ENCODE data around the gene CAPN1. TPM values are rescaled to one million over a fixed set of nuclear protein-coding genes. Genes with fewer than 3 reads are reported as not detected.

CAPN1 gene
- total and polyA plus RNA-seq, 2 experiments from 2014 or later = 133 to 202 TPM

GRCh38 chr11:65213322-65214211, 31.8 kb downstream of the CAPN1 start:
- no peak for DNase-seq (ENCODE audit: low spot score)
- no peaks in the 10 kb centered on the region for H3K9me2 ChIP-seq (replicated peaks; ENCODE audit: insufficient read depth)
- H3K4me2 ChIP-seq = no peak overlapping the region

GRCh38 chr11:65214212-65214845, 32.6 kb downstream of the CAPN1 start:
- H3K4me2 ChIP-seq = no peak overlapping the region
- WGBS (ENCODE audit: low lambda C conversion rate, missing lambda C conversion rate) = 81% methylated on average over 16 of the region's 16 CpGs

More at GRCh38 chr11:65213322-65214211, 31.8 kb downstream of the CAPN1 start:
- TF ChIP-seq CTCF (IDR thresholded peaks at IDR 0.05; ENCODE audit: poor library complexity) (no peak), EZH2phosphoT487 (IDR thresholded peaks at IDR 0.05; ENCODE audit: low read depth, severe bottlenecking, unreplicated experiment) (no peak), EZH2 (IDR thresholded peaks at IDR 0.05; ENCODE audit: borderline replicate concordance) (no peak)
- Histone ChIP-seq H3K79me2 (no peaks in the 10 kb centered on the region), H2AFZ (no peak overlapping the region), H4K20me1 (ENCODE audit: insufficient read depth, poor library complexity, severe bottlenecking) (no peaks in the 10 kb centered on the region), H3K27ac (no peak overlapping the region), H3K4me3 (no peak overlapping the region), H3K4me1 (ENCODE audit: insufficient read depth) (peaks cover 7% of the 10 kb centered on the region), H3K9me3 (ENCODE audit: low read depth) (no peaks in the 10 kb centered on the region), H3K36me3 (replicated peaks; ENCODE audit: insufficient read depth, low read depth) (no peaks in the 10 kb centered on the region), H3K27me3 (no peaks in the 10 kb centered on the region)
- 69% methylated on average over 23 of the region's 26 CpGs for WGBS (ENCODE audit: low lambda C conversion rate, missing lambda C conversion rate)

GRCh38 chr11:65215441-65216076, 33.8 kb downstream of the CAPN1 start:
- Histone ChIP-seq H3K4me1 (ENCODE audit: insufficient read depth) (peaks cover 7% of the 10 kb centered on the region), H3K9me3 (ENCODE audit: low read depth) (no peaks in the 10 kb centered on the region), H3K4me3 (no peak overlapping the region), H2AFZ (no peak overlapping the region), H3K36me3 (replicated peaks; ENCODE audit: insufficient read depth, low read depth) (no peaks in the 10 kb centered on the region), H3K79me2 (no peaks in the 10 kb centered on the region), H3K4me2 (no peak overlapping the region), H3K27me3 (no peaks in the 10 kb centered on the region), H3K9me2 (replicated peaks; ENCODE audit: insufficient read depth) (no peaks in the 10 kb centered on the region), H4K20me1 (ENCODE audit: insufficient read depth, poor library complexity, severe bottlenecking) (no peaks in the 10 kb centered on the region), H3K27ac (no peak overlapping the region)
- no peak for DNase-seq (ENCODE audit: low spot score)
- WGBS (ENCODE audit: low lambda C conversion rate, missing lambda C conversion rate) = 88% methylated on average over 21 of the region's 24 CpGs
- TF ChIP-seq EZH2phosphoT487 (IDR thresholded peaks at IDR 0.05; ENCODE audit: low read depth, severe bottlenecking, unreplicated experiment) = no peak
- TF ChIP-seq CTCF (IDR thresholded peaks at IDR 0.05; ENCODE audit: poor library complexity) = no peak
- TF ChIP-seq EZH2 (IDR thresholded peaks at IDR 0.05; ENCODE audit: borderline replicate concordance) = no peak

More at GRCh38 chr11:65214212-65214845, 32.6 kb downstream of the CAPN1 start:
- Histone ChIP-seq H4K20me1 (ENCODE audit: insufficient read depth, poor library complexity, severe bottlenecking) (no peaks in the 10 kb centered on the region), H3K27me3 (no peaks in the 10 kb centered on the region), H3K27ac (no peak overlapping the region), H3K4me3 (no peak overlapping the region), H3K9me3 (ENCODE audit: low read depth) (no peaks in the 10 kb centered on the region), H3K79me2 (no peaks in the 10 kb centered on the region), H2AFZ (no peak overlapping the region), H3K4me1 (ENCODE audit: insufficient read depth) (peaks cover 7% of the 10 kb centered on the region), H3K9me2 (replicated peaks; ENCODE audit: insufficient read depth) (no peaks in the 10 kb centered on the region), H3K36me3 (replicated peaks; ENCODE audit: insufficient read depth, low read depth) (no peaks in the 10 kb centered on the region)
- no peak for DNase-seq (ENCODE audit: low spot score)
- TF ChIP-seq EZH2 (IDR thresholded peaks at IDR 0.05; ENCODE audit: borderline replicate concordance) (no peak), CTCF (IDR thresholded peaks at IDR 0.05; ENCODE audit: poor library complexity) (no peak)
